SK-N-SH (cell line): ENCODE results near the gene CHMP6. TPM values are rescaled to one million over a fixed set of nuclear protein-coding genes. Genes with fewer than 3 reads are reported as not detected.

Experiments used
- CTCF ChIA-PET: fragments of 300-600, 350-600 bp; formaldehyde crosslinking; extraction: SDS; loops from one replicate; lab custom pipeline; 2021; lab: Yijun Ruan, JAX
- POLR2A ChIA-PET: fragments of 350-600 bp; sonication (Branson Sonifier 250); formaldehyde crosslinking; extraction: SDS; loops from one replicate; lab custom pipeline; 2020; ENCODE audit warnings: antibody characterized with exemption, inconsistent platforms; lab: Yijun Ruan, JAX
- DNase-seq: peaks from one replicate; pipeline ENCODE4 v3.0.0; 2012
- H2AFZ ChIP-seq: fragments of 200-600 bp; sonication (generic); 2 replicates; pipeline ENCODE4 v1.8.1; 2016; ENCODE audit warnings: antibody characterized with exemption, mild to moderate bottlenecking, low read depth
- H3F3A ChIP-seq: fragments of 200-600 bp; sonication (generic); replicated peaks from 2 replicates; pipeline ENCODE3; 2016; ENCODE audit warnings: antibody characterized with exemption, mild to moderate bottlenecking; ENCODE audit not compliant: insufficient read depth
- H3K27ac ChIP-seq, 2 experiments: fragments of 200-500 bp in 1 of 2; fragments of 200-600 bp in 1 of 2; sonication (Bioruptor generic) in 1 of 2; sonication (generic), shearing (Covaris generic) in 1 of 2; 2 replicates each; pipeline versions ENCODE4 v1.5.1 to v1.6.1; 2014 to 2016; ENCODE audit warnings: low read depth in 2 of 2, inconsistent platforms in 1 of 2, low read length in 1 of 2, mild to moderate bottlenecking in 1 of 2, mixed read lengths in 1 of 2
- H3K27me3 ChIP-seq: fragments of 200-600 bp; sonication (generic), shearing (Covaris generic); 2 replicates; pipeline ENCODE4 v1.6.1; 2016; ENCODE audit warnings: mixed run types; ENCODE audit not compliant: insufficient read depth
- H3K36me3 ChIP-seq, 2 experiments: fragments of 200-500 bp in 1 of 2; fragments of 200-600 bp in 1 of 2; sonication (Bioruptor generic) in 1 of 2; sonication (generic) in 1 of 2; replicated peaks in 1 of 2; 2 replicates each; pipeline versions ENCODE3 to v1.5.1; 2014 to 2016; ENCODE audit warnings: low read length in 1 of 2, mild to moderate bottlenecking in 1 of 2; ENCODE audit not compliant: insufficient read depth in 2 of 2, control insufficient read depth in 1 of 2
- H3K4me1 ChIP-seq, 2 experiments: fragments of 200-500 bp in 1 of 2; fragments of 200-600 bp in 1 of 2; sonication (Bioruptor generic) in 1 of 2; sonication (generic), shearing (Covaris generic) in 1 of 2; 2 replicates each; pipeline versions ENCODE4 v1.5.1 to v1.6.1; 2014 to 2016; ENCODE audit warnings: low read depth in 1 of 2, low read length in 1 of 2, mixed run types in 1 of 2; ENCODE audit not compliant: insufficient read depth in 2 of 2, control insufficient read depth in 1 of 2
- H3K4me2 ChIP-seq: fragments of 200-600 bp; sonication (generic), shearing (Covaris generic); 2 replicates; pipeline ENCODE4 v1.6.1; 2017; ENCODE audit warnings: mixed run types
- H3K4me3 ChIP-seq, 2 experiments: fragments of 200-500 bp in 1 of 2; fragments of 200-600 bp in 1 of 2; sonication (Bioruptor generic) in 1 of 2; sonication (generic), shearing (Covaris generic) in 1 of 2; 2 replicates each; pipeline versions ENCODE4 v1.5.1 to v1.8.1; 2014 to 2016; ENCODE audit warnings: low read depth in 2 of 2, inconsistent platforms in 1 of 2, low read length in 1 of 2, mild to moderate bottlenecking in 1 of 2, mixed read lengths in 1 of 2, moderate library complexity in 1 of 2
- H3K79me2 ChIP-seq: fragments of 200-600 bp; sonication (generic); 2 replicates; pipeline ENCODE4 v1.8.1; 2017; ENCODE audit warnings: mild to moderate bottlenecking; ENCODE audit not compliant: insufficient read depth
- H3K9ac ChIP-seq: fragments of 200-600 bp; sonication (generic); 2 replicates; pipeline ENCODE4 v1.6.1; 2017; ENCODE audit warnings: mixed run types
- H3K9me2 ChIP-seq: fragments of 200-600 bp; sonication (generic); 2 replicates; pipeline ENCODE4 v1.6.1; 2017; ENCODE audit warnings: mixed run types
- H3K9me3 ChIP-seq: fragments of 200-600 bp; sonication (generic); 2 replicates; pipeline ENCODE4 v1.6.1; 2017; ENCODE audit warnings: mixed run types, mild to moderate bottlenecking, moderate library complexity
- H4K20me1 ChIP-seq: fragments of 200-600 bp; sonication (generic); 2 replicates; pipeline ENCODE4 v1.6.1; 2017; ENCODE audit warnings: mild to moderate bottlenecking, mixed run types; ENCODE audit not compliant: insufficient read depth
- CHD2 ChIP-seq: fragments of 150-350 bp; IDR thresholded peaks from 2 replicates; pipeline ENCODE4 v1.6.1; 2018; ENCODE audit warnings: low read length; ENCODE audit not compliant: partially characterized antibody
- FOXJ3 ChIP-seq: sonication (generic); formaldehyde crosslinking; IDR thresholded peaks from 2 replicates; pipeline ENCODE4 v1.5.1; 2020; ENCODE audit warnings: mild to moderate bottlenecking, missing genetic modification reagents
- GABPA ChIP-seq: IDR thresholded peaks from 2 replicates; pipeline ENCODE4 v1.4.0; 2012; ENCODE audit warnings: low read depth, mild to moderate bottlenecking
- GATA2 ChIP-seq: sonication (generic); formaldehyde crosslinking; IDR thresholded peaks from 2 replicates; pipeline ENCODE4 v1.5.0; 2020; ENCODE audit warnings: mild to moderate bottlenecking, missing genetic modification reagents
- MAX ChIP-seq: IDR thresholded peaks from 2 replicates; pipeline ENCODE4 v1.4.0; 2012; ENCODE audit warnings: low read depth
- MXI1 ChIP-seq: IDR thresholded peaks from 2 replicates; pipeline ENCODE4 v1.6.1; 2012; ENCODE audit warnings: mild to moderate bottlenecking, low read depth, low read length, improper control_type of control experiment
- NFIC ChIP-seq: IDR thresholded peaks from 2 replicates; pipeline ENCODE4 v1.4.0; 2012; ENCODE audit warnings: borderline replicate concordance
- RAD21 ChIP-seq: IDR thresholded peaks from 2 replicates; pipeline ENCODE4 v1.6.1; 2012; ENCODE audit warnings: mild to moderate bottlenecking, low read length
- RFX5 ChIP-seq: IDR thresholded peaks from 2 replicates; pipeline ENCODE4 v1.6.1; 2012; ENCODE audit warnings: mild to moderate bottlenecking, improper control_type of control experiment, low read length
- SIN3A ChIP-seq: IDR thresholded peaks from 2 replicates; pipeline ENCODE4 v1.6.1; 2012; ENCODE audit warnings: low read depth, mild to moderate bottlenecking, low read length, moderate library complexity, borderline replicate concordance
- SMC3 ChIP-seq: IDR thresholded peaks from 2 replicates; pipeline ENCODE4 v1.6.1; 2012; ENCODE audit warnings: low read depth, low read length, improper control_type of control experiment
- TAF1 ChIP-seq: IDR thresholded peaks from 2 replicates; pipeline ENCODE4 v1.6.1; 2012; ENCODE audit warnings: low read depth, mild to moderate bottlenecking, low read length, moderate library complexity, borderline replicate concordance
- USF1 ChIP-seq: IDR thresholded peaks from 2 replicates; pipeline ENCODE4 v1.4.0; 2012; ENCODE audit warnings: low read depth, borderline replicate concordance
- WGBS: methylation state at CpG from one replicate; pipeline ENCODE4 v1.1.6; 2017; ENCODE audit warnings: low lambda C conversion rate; 5-methylcytosine and 5-hydroxymethylcytosine counted together
- polyA plus RNA-seq, 3 experiments: library from polyadenylated mRNA; depleted of rRNA; stranded (reverse); fragments of >200 nt; gene quantifications; 2 replicates each; pipeline ENCODE4 v1.2.3, GENCODE V29; 2012
- TF ChIP-seq, protein P1 (sequence below): IDR thresholded peaks from 2 replicates; pipeline ENCODE4 v1.4.0; 2012; ENCODE audit warnings: low read depth, borderline replicate concordance
- TF ChIP-seq, protein P2 (sequence below): fragments of 200-600 bp; sonication (generic); IDR thresholded peaks from 2 replicates; pipeline ENCODE4 v1.6.1; 2017; ENCODE audit warnings: antibody characterized with exemption, mild to moderate bottlenecking, moderate library complexity

Gene CHMP6
- polyA plus RNA-seq, 1 of the 3 experiments (the other 2 are of a cell fraction) = 44.1 TPM

DNA sequence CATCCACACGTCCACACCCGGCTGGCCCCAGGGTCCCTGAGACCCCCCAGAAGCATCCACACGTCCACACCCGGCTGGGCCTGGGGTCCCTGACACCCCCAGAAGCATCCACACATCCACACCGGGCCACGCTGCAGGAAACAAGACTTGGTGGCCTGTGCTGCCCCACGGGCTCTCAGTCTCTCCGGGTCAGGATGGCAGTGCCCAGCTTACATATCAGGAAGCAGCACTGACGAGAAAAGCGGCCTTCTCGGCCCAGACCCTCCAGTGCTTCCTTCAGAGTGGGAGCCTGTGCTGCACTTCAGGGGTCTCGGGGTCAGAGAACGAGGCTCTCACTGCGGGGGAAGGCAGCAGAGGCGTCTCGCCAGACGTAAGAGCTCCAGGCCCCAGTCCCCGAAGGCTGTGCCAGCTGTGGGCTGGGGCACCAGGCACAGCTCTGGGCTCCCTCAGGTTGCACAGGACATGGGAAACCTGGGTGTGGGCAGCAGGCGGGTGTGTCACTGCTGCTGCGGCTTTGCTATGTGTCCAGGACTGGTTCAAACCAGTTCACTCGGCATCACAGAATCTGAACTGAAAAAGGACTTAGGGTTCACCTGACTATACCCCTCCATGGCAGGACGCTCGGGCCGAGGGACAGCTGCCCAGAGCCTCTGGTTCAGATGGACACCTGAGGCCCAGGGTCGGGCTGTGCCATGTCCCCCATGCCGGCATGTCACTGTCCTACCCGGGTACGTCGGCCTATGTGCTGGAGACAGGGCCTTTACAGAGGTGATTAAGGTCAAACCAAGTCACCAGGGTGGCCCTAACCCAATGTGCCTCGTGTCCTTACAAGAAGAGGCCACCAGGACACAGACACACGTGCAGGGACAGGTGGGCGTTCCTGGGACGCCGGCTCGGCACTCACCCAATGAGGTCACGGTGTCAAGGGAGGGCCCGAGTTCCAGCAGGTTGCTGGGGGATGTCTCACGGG, 40.2 kb upstream of the CHMP6 start:
- POLR2A ChIA-PET = no interaction called here
- peaks cover 3 to 29% of the 10 kb centered on the region in 2 experiments for H3K36me3 ChIP-seq
- no peaks in the 10 kb centered on the region for H3K9me3 ChIP-seq
- H3K4me2 ChIP-seq = no peak overlapping the region
- H3K9me2 ChIP-seq = no peaks in the 10 kb centered on the region
- H3K4me3 ChIP-seq = no peak overlapping the region
- H2AFZ ChIP-seq = no peak overlapping the region
- H3K9ac ChIP-seq = no peak overlapping the region
- H4K20me1 ChIP-seq = no peaks in the 10 kb centered on the region
- H3F3A ChIP-seq = no peaks in the 10 kb centered on the region
- TF ChIP-seq SMC3 = no peak
- TF ChIP-seq RAD21 = no peak
- TF ChIP-seq SIN3A = no peak
- no peak for TF ChIP-seq RFX5
- TF ChIP-seq GATA2 (CRISPR knock-in tag) = no peak
- no peak for TF ChIP-seq USF1
- TF ChIP-seq, protein P1, sequence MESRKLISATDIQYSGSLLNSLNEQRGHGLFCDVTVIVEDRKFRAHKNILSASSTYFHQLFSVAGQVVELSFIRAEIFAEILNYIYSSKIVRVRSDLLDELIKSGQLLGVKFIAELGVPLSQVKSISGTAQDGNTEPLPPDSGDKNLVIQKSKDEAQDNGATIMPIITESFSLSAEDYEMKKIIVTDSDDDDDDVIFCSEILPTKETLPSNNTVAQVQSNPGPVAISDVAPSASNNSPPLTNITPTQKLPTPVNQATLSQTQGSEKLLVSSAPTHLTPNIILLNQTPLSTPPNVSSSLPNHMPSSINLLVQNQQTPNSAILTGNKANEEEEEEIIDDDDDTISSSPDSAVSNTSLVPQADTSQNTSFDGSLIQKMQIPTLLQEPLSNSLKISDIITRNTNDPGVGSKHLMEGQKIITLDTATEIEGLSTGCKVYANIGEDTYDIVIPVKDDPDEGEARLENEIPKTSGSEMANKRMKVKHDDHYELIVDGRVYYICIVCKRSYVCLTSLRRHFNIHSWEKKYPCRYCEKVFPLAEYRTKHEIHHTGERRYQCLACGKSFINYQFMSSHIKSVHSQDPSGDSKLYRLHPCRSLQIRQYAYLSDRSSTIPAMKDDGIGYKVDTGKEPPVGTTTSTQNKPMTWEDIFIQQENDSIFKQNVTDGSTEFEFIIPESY = no peak
- TF ChIP-seq NFIC = no peak
- TF ChIP-seq TAF1 = no peak
- TF ChIP-seq FOXJ3 (CRISPR knock-in tag) = no peak
- TF ChIP-seq MAX = no peak
- TF ChIP-seq MXI1 = no peak
- TF ChIP-seq GABPA = no peak
- TF ChIP-seq, protein P2, sequence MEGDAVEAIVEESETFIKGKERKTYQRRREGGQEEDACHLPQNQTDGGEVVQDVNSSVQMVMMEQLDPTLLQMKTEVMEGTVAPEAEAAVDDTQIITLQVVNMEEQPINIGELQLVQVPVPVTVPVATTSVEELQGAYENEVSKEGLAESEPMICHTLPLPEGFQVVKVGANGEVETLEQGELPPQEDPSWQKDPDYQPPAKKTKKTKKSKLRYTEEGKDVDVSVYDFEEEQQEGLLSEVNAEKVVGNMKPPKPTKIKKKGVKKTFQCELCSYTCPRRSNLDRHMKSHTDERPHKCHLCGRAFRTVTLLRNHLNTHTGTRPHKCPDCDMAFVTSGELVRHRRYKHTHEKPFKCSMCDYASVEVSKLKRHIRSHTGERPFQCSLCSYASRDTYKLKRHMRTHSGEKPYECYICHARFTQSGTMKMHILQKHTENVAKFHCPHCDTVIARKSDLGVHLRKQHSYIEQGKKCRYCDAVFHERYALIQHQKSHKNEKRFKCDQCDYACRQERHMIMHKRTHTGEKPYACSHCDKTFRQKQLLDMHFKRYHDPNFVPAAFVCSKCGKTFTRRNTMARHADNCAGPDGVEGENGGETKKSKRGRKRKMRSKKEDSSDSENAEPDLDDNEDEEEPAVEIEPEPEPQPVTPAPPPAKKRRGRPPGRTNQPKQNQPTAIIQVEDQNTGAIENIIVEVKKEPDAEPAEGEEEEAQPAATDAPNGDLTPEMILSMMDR = no peak
- TF ChIP-seq CHD2 = no peak
- DNase-seq = no peak
- CTCF ChIA-PET = interaction anchor here (1.1 to 1.2 kb wide), 4 partner anchors 8 to 52 kb away, joined by 3 to 6 read pairs (median 4); no protein-coding TSS in a partner anchor
- H3K27ac ChIP-seq = no peak overlapping the region
- no peaks in the 10 kb centered on the region for H3K4me1 ChIP-seq
- H3K27me3 ChIP-seq = no peaks in the 10 kb centered on the region
- H3K79me2 ChIP-seq = no peaks in the 10 kb centered on the region
- 92% methylated on average over 28 of the region's 38 CpGs for WGBS
